Heart right ventricle (tissue), 16 donors: ENCODE measurements around the gene KCNIP1. TPM values are rescaled to one million over a fixed set of nuclear protein-coding genes. Genes with fewer than 3 reads are reported as not detected.

Experiments used
- ATAC-seq, 8 donors: fragments of 200-7000 bp; cut with Tn5 transposase; one replicate each; pipeline ENCODE4 v1.9.1; 2020; ENCODE audit warnings: mild to moderate bottlenecking in 8 of 8, moderate library complexity in 8 of 8, moderate number of reproducible peaks in 1 of 8
- DNase-seq, 2 donors: peaks; one replicate each; pipeline ENCODE4 v3.0.0-alpha.2; 2020
- H3K27ac ChIP-seq, 10 donors: fragments of 200-600 bp; sonication (generic) in 2 of 10; one replicate each; pipeline versions ENCODE4 v1.5.0 to v1.8.0; 2020 to 2022; ENCODE audit warnings: mild to moderate bottlenecking in 3 of 10
- H3K27me3 ChIP-seq, 7 donors: fragments of 200-600 bp; one replicate each; pipeline ENCODE4 v1.8.0; 2021 to 2022; ENCODE audit warnings: mild to moderate bottlenecking in 2 of 7
- H3K36me3 ChIP-seq, 9 donors: fragments of 200-600 bp; sonication (generic) in 1 of 9; one replicate each; pipeline versions ENCODE4 v1.5.0 to v1.8.0; 2020 to 2022; ENCODE audit warnings: mild to moderate bottlenecking in 2 of 9
- H3K4me1 ChIP-seq, 9 donors: fragments of 200-600 bp; sonication (generic) in 1 of 9; one replicate each; pipeline versions ENCODE4 v1.5.0 to v1.8.0; 2020 to 2022; ENCODE audit warnings: mild to moderate bottlenecking in 4 of 9
- H3K4me3 ChIP-seq, 10 donors: fragments of 200-600 bp; sonication (generic) in 2 of 10; one replicate each; pipeline versions ENCODE4 v1.5.0 to v1.8.0; 2020 to 2022; ENCODE audit warnings: mild to moderate bottlenecking in 7 of 10, moderate library complexity in 2 of 10
- H3K9me3 ChIP-seq, 11 donors: fragments of 200-600 bp in 10 of 11; sonication (generic) in 2 of 11; one replicate each; pipeline versions ENCODE4 v1.5.0 to v1.8.0; 2013 to 2022; ENCODE audit warnings: mild to moderate bottlenecking in 2 of 11, control low read depth in 1 of 11, moderate library complexity in 1 of 11
- whole genome bisulfite sequencing, 2 donors: extraction: QIAGEN DNeasy Blood & Tissue Kit; methylation state at CpG; one replicate each; pipeline ENCODE4 v1.1.7; 2013; ENCODE audit warnings: inconsistent platforms in 1 of 2; 5-methylcytosine and 5-hydroxymethylcytosine counted together
- intact Hi-C, 10 donors: fragments of 100-400 bp; cut with DNase I; formaldehyde crosslinking; loops; one replicate each; pipeline versions ENCODE4 v1.11.1 to v1.14.2; 2022
- polyA plus RNA-seq, 2 donors: library from polyadenylated mRNA; stranded (reverse); fragments of 200-250 nt; gene quantifications; one replicate each; pipeline ENCODE4 v1.2.3, GENCODE V29; 2013
- total RNA-seq, 10 donors: library from RNA; stranded (reverse); fragmentation: NEBNext Ultra II Directional in 3 of 10; extraction: Animal tissue kit (Norgen Biotek cat#: 25700) in 3 of 10; gene quantifications; one replicate each; pipeline versions ENCODE4 v1.2.1 to v1.2.4, GENCODE V29; 2021 to 2023
- TF ChIP-seq, protein P1 (sequence below), 9 donors: fragments of 200-600 bp; sonication (generic) in 2 of 9; IDR thresholded peaks; one replicate each; pipeline versions ENCODE4 v1.5.0 to v1.8.0; 2021 to 2022; ENCODE audit warnings: antibody characterized with exemption in 9 of 9, mild to moderate bottlenecking in 5 of 9, moderate library complexity in 1 of 9
- donor health status: Arrhythmogenic right ventricular cardiomyopathy.
- donor health status: ischemic (EF 13 %, LVEDD 7.1; RV severe dilation, severe dysfunction).
- donor health status: healthy with polysubstance abuse.
- donor health status: DM: no; HTN: yes; CAD: no.
- donor health status: DM: no; HTN: no; CAD: no.
- donor health status: ischemic (EF 25% LVEDD 6.9; RV normal size, moderate dysfunction).
- donor health status: ischemic (EF 25% LVEDD 5.7; RV mildly dilated, moderate dysfunction).
- donor health status: healthy.
- donor health status: DM: yes; HTN: yes; CAD: no.
- donor health status: Ischemic cardiomyopathy.
- donor health status: ischemic (EF 35%, LVEDD 5.7; RV mildly dilated, moderate dysfunction).
- donor health status: nonischemic (EF 11% LVEDD 7.7; RV severe dilation, severe dysfunction).
- donor health status: DM: yes; HTN: yes; CAD: no.
- donor health status: PGD.
- donor health status: ischemic (EF 29% LVEDD 5.4; RV normal size, mild dysfunction).
- donor health status: nonischemic (EF 23%, LVEDD 6.1; RV moderate dilation, normal function).

KCNIP1 gene
- total and polyA plus RNA-seq, 12 donors, result 0.06 to 0.67 (median 0.21) TPM; not detected in 7

DNA sequence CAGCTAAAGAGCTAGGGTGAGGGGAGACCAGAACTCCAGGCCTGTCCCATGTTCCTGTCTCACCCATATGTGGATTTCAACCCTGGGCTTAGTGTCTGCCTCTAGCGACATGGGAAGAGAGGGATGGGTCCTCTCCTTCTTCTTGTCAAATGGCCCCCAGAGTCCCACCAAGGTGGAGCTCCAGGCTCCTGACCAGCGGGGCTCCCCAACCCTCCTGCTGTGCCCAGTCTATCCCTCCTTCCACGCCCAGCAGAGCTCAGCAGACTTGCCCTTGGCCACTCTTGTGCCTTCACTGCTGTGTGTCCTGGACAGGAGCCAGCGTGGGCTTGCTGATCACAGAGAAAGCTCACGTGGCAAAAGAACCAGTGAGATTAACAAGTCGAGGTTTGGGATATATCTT is 156.7 kb downstream of the KCNIP1 start:
- no peak for ATAC-seq
- H3K4me1 ChIP-seq, result peaks cover 0 to 9% (median 5%) of the 10 kb centered on the region in 9 donors
- H3K27me3 ChIP-seq, result peaks cover 0 to 8% (median 0%) of the 10 kb centered on the region in 7 donors
- H3K9me3 ChIP-seq, result no peaks in the 10 kb centered on the region
- TF ChIP-seq, protein P1, sequence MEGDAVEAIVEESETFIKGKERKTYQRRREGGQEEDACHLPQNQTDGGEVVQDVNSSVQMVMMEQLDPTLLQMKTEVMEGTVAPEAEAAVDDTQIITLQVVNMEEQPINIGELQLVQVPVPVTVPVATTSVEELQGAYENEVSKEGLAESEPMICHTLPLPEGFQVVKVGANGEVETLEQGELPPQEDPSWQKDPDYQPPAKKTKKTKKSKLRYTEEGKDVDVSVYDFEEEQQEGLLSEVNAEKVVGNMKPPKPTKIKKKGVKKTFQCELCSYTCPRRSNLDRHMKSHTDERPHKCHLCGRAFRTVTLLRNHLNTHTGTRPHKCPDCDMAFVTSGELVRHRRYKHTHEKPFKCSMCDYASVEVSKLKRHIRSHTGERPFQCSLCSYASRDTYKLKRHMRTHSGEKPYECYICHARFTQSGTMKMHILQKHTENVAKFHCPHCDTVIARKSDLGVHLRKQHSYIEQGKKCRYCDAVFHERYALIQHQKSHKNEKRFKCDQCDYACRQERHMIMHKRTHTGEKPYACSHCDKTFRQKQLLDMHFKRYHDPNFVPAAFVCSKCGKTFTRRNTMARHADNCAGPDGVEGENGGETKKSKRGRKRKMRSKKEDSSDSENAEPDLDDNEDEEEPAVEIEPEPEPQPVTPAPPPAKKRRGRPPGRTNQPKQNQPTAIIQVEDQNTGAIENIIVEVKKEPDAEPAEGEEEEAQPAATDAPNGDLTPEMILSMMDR (IDR thresholded peaks at IDR 0.05), result no peak
- 66 to 79% methylated on average over 6 of the region's 6 CpGs for WGBS, 2 donors
- no peak overlapping the region for H3K27ac ChIP-seq
- intact Hi-C loops, result no loop called here
- no peak overlapping the region for H3K4me3 ChIP-seq
- no peak for DNase-seq
- no peaks in the 10 kb centered on the region for H3K36me3 ChIP-seq

DNA sequence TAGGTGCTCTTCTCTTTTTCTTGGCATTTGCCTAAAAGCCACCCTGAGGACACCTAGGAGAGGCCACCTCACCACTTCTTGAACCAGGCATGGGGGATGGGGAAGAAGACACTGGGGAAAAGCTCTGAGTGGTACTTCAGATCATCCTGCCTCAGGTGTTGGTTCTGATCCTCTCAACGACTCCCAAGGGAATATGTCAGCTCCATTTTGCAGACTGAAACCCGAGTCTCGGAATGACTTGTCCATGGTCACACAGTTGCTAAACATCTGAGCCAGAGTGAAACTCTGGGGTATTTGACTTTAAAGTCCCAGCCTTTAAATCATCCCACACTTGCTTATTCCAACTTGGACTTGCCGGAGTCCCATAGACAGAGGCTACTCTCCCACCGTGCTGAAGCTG is 159.1 kb downstream of the KCNIP1 start:
- 82 to 91% methylated on average over 5 of the region's 5 CpGs for WGBS, 2 donors
- no peaks in the 10 kb centered on the region for H3K4me1 ChIP-seq
- TF ChIP-seq, protein P1 (IDR thresholded peaks at IDR 0.05), result no peak
- H3K36me3 ChIP-seq, result no peaks in the 10 kb centered on the region
- DNase-seq, result no peak
- H3K9me3 ChIP-seq, result no peaks in the 10 kb centered on the region
- peaks cover 0 to 8% (median 0%) of the 10 kb centered on the region in 7 donors for H3K27me3 ChIP-seq
- intact Hi-C loops, result no loop called here
- no peak overlapping the region for H3K4me3 ChIP-seq
- ATAC-seq, result no peak
- H3K27ac ChIP-seq, result no peak overlapping the region

DNA sequence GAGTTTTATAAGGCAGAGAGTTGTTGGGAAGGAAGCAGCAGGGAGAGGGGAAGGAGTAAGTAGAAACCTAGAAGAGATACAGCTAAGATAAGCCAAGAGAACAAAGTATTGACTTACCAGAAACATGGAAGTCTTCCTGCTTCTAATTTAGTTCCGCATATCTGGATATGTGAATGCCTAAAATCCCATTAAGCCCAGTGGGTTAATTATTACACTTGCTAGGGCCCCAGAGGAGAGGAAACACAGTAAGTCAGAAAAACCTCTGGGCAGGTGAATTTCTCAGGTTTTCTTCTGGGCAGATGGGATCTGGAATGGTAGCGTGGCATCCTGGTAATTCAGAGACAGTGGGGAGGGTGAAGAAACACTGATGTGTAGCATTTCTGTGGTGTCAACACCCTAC is 175.0 kb downstream of the KCNIP1 start:
- Histone ChIP-seq H3K9me3 (no peaks in the 10 kb centered on the region), H3K4me1 (peaks cover 0 to 7% (median 5%) of the 10 kb centered on the region in 9 donors), H3K4me3 (no peak overlapping the region), H3K27me3 (peaks cover 0 to 55% (median 0%) of the 10 kb centered on the region in 7 donors), H3K27ac (no peak overlapping the region), H3K36me3 (no peaks in the 10 kb centered on the region)
- TF ChIP-seq, protein P1 (IDR thresholded peaks at IDR 0.05), result no peak
- ATAC-seq, result no peak
- DNase-seq, result no peak
- intact Hi-C loops, result no loop called here
- WGBS, 2 donors, result 83 to 93% methylated on average over 2 of the region's 2 CpGs

DNA sequence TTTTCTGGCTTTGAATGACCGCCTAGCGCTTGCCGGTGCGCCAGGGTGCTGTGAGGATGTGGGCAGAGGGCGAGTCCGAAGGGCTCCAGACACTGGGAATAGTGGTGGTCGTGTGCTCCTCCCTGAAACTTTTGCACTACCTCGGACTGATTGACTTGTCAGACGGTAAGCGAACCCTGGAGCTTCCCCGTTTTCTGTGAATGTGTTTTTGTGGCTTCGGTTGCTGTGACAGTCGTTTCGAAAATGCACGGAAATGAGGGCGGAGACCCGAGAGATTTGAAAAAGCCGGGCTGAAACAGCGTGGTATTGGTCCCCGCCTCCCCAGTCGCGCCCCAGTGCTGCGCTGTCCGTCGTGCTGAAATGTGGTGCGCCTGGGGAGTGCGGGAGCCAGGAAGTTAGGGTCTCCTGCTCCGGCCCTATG is 177.2 kb downstream of the KCNIP1 start:
- peak; percentile 16 to 21 for DNase-seq

More for the DNA sequence above, 177.2 kb downstream of the KCNIP1 start:
- WGBS, 2 donors, result 1 to 2% methylated on average over 28 of the region's 28 CpGs
- Histone ChIP-seq H3K27me3 (peaks cover 0 to 46% (median 0%) of the 10 kb centered on the region in 7 donors), H3K27ac (no peak overlapping the region), H3K4me1 (peaks cover 0 to 7% (median 5%) of the 10 kb centered on the region in 9 donors), H3K36me3 (no peaks in the 10 kb centered on the region), H3K9me3 (no peaks in the 10 kb centered on the region), H3K4me3 (no peak overlapping the region)
- TF ChIP-seq, protein P1 (IDR thresholded peaks at IDR 0.05), result no peak
- peak in 7 of 8 donors; percentile 20 to 82 (median 74) for ATAC-seq
- intact Hi-C loops, result no loop called here
